ENCODE data around the gene ZYG11A. TPM values are rescaled to one million over a fixed set of nuclear protein-coding genes. Genes with fewer than 3 reads are reported as not detected.

The ZYG11A gene
- total and polyA plus RNA-seq, 2 of the 13 experiments (the other 11 are each of a cell fraction or from before 2014, with no cell fraction given), result not detected

DNA sequence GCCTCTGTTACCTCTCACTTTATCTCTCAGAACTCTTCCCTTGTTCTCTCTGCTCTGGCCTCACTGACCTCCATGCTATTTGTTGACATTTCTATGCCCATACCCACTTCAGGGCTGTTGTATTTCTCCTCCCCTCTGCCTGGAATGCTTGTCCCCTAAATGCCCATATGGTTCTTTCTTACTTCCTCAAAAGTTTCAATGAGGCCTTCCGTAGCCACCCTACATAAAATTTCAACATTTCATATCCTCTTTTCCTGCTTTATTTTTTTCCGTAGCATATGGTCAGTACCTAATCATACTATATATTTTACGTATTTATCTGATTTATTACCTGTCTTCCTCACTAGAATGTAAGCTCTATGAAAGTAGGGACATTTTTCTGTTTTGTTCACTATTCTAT, 47.1 kb upstream of the ZYG11A start (continued):
- TF ChIP-seq, protein P1, sequence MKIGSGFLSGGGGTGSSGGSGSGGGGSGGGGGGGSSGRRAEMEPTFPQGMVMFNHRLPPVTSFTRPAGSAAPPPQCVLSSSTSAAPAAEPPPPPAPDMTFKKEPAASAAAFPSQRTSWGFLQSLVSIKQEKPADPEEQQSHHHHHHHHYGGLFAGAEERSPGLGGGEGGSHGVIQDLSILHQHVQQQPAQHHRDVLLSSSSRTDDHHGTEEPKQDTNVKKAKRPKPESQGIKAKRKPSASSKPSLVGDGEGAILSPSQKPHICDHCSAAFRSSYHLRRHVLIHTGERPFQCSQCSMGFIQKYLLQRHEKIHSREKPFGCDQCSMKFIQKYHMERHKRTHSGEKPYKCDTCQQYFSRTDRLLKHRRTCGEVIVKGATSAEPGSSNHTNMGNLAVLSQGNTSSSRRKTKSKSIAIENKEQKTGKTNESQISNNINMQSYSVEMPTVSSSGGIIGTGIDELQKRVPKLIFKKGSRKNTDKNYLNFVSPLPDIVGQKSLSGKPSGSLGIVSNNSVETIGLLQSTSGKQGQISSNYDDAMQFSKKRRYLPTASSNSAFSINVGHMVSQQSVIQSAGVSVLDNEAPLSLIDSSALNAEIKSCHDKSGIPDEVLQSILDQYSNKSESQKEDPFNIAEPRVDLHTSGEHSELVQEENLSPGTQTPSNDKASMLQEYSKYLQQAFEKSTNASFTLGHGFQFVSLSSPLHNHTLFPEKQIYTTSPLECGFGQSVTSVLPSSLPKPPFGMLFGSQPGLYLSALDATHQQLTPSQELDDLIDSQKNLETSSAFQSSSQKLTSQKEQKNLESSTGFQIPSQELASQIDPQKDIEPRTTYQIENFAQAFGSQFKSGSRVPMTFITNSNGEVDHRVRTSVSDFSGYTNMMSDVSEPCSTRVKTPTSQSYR (CRISPR knock-in tag; IDR thresholded peaks at IDR 0.05; ENCODE audit: borderline replicate concordance), result no peak
- TF ChIP-seq AKNA (CRISPR knock-in tag; IDR thresholded peaks at IDR 0.05; ENCODE audit: borderline replicate concordance) (no peak), CEBPG (CRISPR knock-in tag; IDR thresholded peaks at IDR 0.05) (no peak), PITX1 (CRISPR knock-in tag; IDR thresholded peaks at IDR 0.05) (no peak), ZFAT (CRISPR knock-in tag; conservative IDR thresholded peaks at IDR 0.05) (no peak), U2AF1 (optimal IDR thresholded peaks at IDR 0.05; ENCODE audit: low read depth, low read length) (no peak), ZFYVE20 (CRISPR knock-in tag; IDR thresholded peaks at IDR 0.05; ENCODE audit: borderline replicate concordance, low read depth) (no peak), SNRNP70 (IDR thresholded peaks at IDR 0.05; ENCODE audit: low read depth, low read length) (no peak), CENPT (CRISPR knock-in tag; IDR thresholded peaks at IDR 0.05; ENCODE audit: low read depth) (no peak), SP2 (CRISPR knock-in tag; IDR thresholded peaks at IDR 0.05) (no peak), SMAD3 (CRISPR knock-in tag; IDR thresholded peaks at IDR 0.05) (no peak)
- TF ChIP-seq, protein P2, sequence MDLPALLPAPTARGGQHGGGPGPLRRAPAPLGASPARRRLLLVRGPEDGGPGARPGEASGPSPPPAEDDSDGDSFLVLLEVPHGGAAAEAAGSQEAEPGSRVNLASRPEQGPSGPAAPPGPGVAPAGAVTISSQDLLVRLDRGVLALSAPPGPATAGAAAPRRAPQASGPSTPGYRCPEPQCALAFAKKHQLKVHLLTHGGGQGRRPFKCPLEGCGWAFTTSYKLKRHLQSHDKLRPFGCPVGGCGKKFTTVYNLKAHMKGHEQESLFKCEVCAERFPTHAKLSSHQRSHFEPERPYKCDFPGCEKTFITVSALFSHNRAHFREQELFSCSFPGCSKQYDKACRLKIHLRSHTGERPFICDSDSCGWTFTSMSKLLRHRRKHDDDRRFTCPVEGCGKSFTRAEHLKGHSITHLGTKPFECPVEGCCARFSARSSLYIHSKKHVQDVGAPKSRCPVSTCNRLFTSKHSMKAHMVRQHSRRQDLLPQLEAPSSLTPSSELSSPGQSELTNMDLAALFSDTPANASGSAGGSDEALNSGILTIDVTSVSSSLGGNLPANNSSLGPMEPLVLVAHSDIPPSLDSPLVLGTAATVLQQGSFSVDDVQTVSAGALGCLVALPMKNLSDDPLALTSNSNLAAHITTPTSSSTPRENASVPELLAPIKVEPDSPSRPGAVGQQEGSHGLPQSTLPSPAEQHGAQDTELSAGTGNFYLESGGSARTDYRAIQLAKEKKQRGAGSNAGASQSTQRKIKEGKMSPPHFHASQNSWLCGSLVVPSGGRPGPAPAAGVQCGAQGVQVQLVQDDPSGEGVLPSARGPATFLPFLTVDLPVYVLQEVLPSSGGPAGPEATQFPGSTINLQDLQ (CRISPR knock-in tag; IDR thresholded peaks at IDR 0.05), result no peak

Measured in HepG2 (cell line).